ENCODE data around the gene GMIP. TPM values are rescaled to one million over a fixed set of nuclear protein-coding genes. Genes with fewer than 3 reads are reported as not detected.

Gene GMIP
- total and polyA plus RNA-seq, 2 of the 4 experiments (the other 2 are of a cell fraction): 4.1 to 11.0 TPM

DNA sequence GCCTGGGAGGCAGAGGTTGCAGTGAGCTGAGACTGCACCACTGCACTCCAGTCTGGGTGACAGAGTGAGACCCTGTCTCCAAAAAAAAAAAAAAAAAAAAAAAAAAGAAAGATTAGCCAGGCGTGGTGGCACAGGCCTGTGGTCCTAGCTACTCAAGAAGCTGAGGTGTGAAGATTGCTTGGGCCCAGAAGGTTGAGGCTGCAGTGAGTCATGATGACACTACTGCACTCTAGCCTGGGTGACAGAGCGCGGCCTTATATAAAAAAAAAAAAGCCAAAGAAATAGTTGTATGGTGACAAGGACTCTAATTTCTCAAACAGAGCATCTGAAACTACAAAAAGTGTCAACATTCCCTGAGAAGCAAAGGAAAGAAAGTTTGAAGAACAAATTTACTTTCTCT lies 28.4 kb downstream of the GMIP start:
- H2AFZ ChIP-seq (replicated peaks; ENCODE audit: low read length, poor library complexity): no peak overlapping the region
- DNase-seq (peak; percentile 46), ATAC-seq (ENCODE audit: low read depth) (no peak)
- in situ Hi-C loops (cut with MboI; ENCODE audit: low sequenced_read_pairs) (no loop called here), dilution Hi-C loops (cut with HindIII; ENCODE audit: low sequenced_read_pairs, unreplicated experiment) (no loop called here), intact Hi-C loops (cut with micrococcal nuclease) (loop anchor here (5.0 kb wide), 1 partner anchor 48 kb away; no protein-coding TSS in a partner anchor)
- WGBS, 2 experiments (ENCODE audit: extremely low coverage in 2 of 2, insufficient read length in 1 of 2): no CpG with 5 or more reads among the region's 3 CpGs
- H4K91ac ChIP-seq (ENCODE audit: insufficient read depth, low read depth, low read length): no peak overlapping the region
- H4K5ac ChIP-seq (ENCODE audit: low read depth, low read length): no peak overlapping the region
- H3K9me1 ChIP-seq (ENCODE audit: insufficient read depth, low read length): peaks cover 10% of the 10 kb centered on the region; the same call in 1 of the 2 replicates
- POLR2A ChIA-PET (ENCODE audit: unreplicated experiment): no interaction called here
- BruUV-seq (replicated peaks): no TSS peak
- no peaks in the 10 kb centered on the region for H3K9me3 ChIP-seq (ENCODE audit: control insufficient read depth, insufficient read depth, low read length)
- H3K56ac ChIP-seq (ENCODE audit: extremely low read depth, insufficient read depth, low read length): no peak overlapping the region
- H3K18ac ChIP-seq (ENCODE audit: low read depth, low read length): no peak overlapping the region
- CTCF ChIA-PET: no interaction called here
- TF ChIP-seq POLR2A (IDR thresholded peaks at IDR 0.05; ENCODE audit: low read depth, low read length) (no peak), FOS (IDR thresholded peaks at IDR 0.05; ENCODE audit: low read depth, low read length) (0 out of 2 replicates have a peak, but pooled peaks have one; percentile 6), BHLHE40 (IDR thresholded peaks at IDR 0.05; ENCODE audit: low read depth, low read length) (no peak), NFE2L2 (IDR thresholded peaks at IDR 0.05; ENCODE audit: low read depth, low read length) (no peak)
- H3K4me1 ChIP-seq (ENCODE audit: control insufficient read depth, insufficient read depth, low read length): peaks cover 8% of the 10 kb centered on the region
- H3K23ac ChIP-seq (ENCODE audit: low read depth, low read length): no peak overlapping the region
- no peak overlapping the region for H3K14ac ChIP-seq (replicated peaks; ENCODE audit: low read depth, low read length)
- H3K4ac ChIP-seq (ENCODE audit: low read depth, low read length): no peak overlapping the region
- H3K9ac ChIP-seq (ENCODE audit: low read depth, low read length): no peak overlapping the region
- no peak overlapping the region for H2BK15ac ChIP-seq (ENCODE audit: low read depth, low read length)
- H3K4me2 ChIP-seq (ENCODE audit: low read depth, low read length): no peak overlapping the region
- H2BK20ac ChIP-seq (ENCODE audit: low read depth, low read length): no peak overlapping the region
- H2AK9ac ChIP-seq (replicated peaks; ENCODE audit: low read depth, low read length, poor library complexity): no peak overlapping the region
- no peak overlapping the region for H3K27ac ChIP-seq (ENCODE audit: insufficient read depth, low read length)
- H3K27me3 ChIP-seq (ENCODE audit: control insufficient read depth, insufficient read depth, low read length): no peaks in the 10 kb centered on the region
- H3K4me3 ChIP-seq (ENCODE audit: insufficient read depth, low read depth, low read length): no peak overlapping the region
- no peak overlapping the region for H2BK5ac ChIP-seq (ENCODE audit: low read depth, low read length, poor library complexity, severe bottlenecking)
- H3K36me3 ChIP-seq (ENCODE audit: control insufficient read depth, insufficient read depth, low read length): no peaks in the 10 kb centered on the region
- peaks cover 11 to 15% of the 10 kb centered on the region in 2 experiments; a peak in 3 of 4 replicates for H3K79me1 ChIP-seq (ENCODE audit: low read depth in 1 of 2, low read length in 2 of 2)
- H4K8ac ChIP-seq (ENCODE audit: low read depth in 2 of 2, low read length in 2 of 2): no peak overlapping the region
- no peak overlapping the region for H2AK5ac ChIP-seq (ENCODE audit: low read depth, low read length)
- no peaks in the 10 kb centered on the region for H4K20me1 ChIP-seq (ENCODE audit: insufficient read depth, low read length)
- H2BK120ac ChIP-seq (ENCODE audit: low read depth, low read length): no peak overlapping the region
